MM.1S (cell line): ENCODE results near the gene LIPI.

Experiments used
- CTCF ChIP-seq: fragments of 300-600 bp; sonication (generic); IDR thresholded peaks from 2 replicates; pipeline ENCODE4 v1.5.1; 2016; ENCODE audit warnings: antibody characterized with exemption, low read length, mixed read lengths
- EZH2 ChIP-seq: fragments of 300-600 bp; sonication (generic); optimal IDR thresholded peaks from 2 replicates; pipeline ENCODE3; 2017; ENCODE audit warnings: low read depth, mild to moderate bottlenecking, antibody characterized with exemption, low read length, mixed read lengths
- EZH2phosphoT487 ChIP-seq: fragments of 300-600 bp; sonication (generic); IDR thresholded peaks from 2 replicates; pipeline ENCODE4 v1.6.1; 2018; ENCODE audit warnings: antibody characterized with exemption, low read length

GRCh38 chr21:14080764-14081096 is 130.0 kb downstream of the LIPI start:
- TF ChIP-seq CTCF = no peak
- no peak for TF ChIP-seq EZH2
- no peak for TF ChIP-seq EZH2phosphoT487
